Measurements from ENCODE around the gene ADCY3.

DNA sequence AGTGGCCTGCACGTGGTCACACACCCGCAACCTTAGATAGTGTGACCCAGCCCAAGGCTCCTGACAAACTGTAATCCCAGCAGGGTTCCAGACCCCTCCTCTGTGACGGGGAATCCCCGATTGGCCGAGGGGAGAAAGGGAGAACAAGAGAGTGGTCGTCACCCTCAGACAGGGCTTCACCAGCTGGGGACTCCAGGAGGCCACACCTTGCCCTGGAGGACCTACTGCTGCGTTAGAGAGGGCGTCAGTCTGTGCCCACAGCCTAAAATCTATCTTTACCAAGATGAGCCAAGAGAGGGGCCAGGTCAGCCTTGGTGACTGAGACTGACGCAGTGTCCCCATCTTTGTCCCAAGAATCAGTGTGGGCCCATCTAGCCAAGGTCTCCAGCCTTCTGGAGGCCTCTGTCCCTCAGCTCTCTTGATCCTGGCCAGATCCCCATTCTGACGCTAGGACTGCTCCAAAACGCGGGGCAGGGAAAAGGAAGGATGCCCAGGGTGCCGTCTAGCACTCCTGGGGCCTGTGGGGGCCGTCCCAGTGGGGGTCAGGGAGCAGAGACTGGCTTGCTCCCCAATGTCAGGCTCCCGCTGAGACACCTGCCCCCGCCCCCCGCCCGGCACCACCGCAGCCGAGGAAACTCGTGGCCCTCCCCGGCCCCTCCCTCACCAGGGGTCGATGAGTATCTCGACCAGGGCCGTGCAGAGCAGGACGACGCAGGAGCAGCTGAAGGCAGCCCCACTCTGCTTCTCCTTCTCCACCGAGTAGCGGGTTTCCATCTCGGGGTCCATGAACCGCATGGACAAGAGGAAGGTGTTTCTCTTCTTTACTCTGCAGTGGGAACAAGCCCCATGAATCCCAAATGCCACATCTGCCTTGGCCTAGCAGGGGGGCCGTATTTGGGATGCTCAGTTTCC, 86.0 kb downstream of the ADCY3 start:
- TF ChIP-seq, protein P1, sequence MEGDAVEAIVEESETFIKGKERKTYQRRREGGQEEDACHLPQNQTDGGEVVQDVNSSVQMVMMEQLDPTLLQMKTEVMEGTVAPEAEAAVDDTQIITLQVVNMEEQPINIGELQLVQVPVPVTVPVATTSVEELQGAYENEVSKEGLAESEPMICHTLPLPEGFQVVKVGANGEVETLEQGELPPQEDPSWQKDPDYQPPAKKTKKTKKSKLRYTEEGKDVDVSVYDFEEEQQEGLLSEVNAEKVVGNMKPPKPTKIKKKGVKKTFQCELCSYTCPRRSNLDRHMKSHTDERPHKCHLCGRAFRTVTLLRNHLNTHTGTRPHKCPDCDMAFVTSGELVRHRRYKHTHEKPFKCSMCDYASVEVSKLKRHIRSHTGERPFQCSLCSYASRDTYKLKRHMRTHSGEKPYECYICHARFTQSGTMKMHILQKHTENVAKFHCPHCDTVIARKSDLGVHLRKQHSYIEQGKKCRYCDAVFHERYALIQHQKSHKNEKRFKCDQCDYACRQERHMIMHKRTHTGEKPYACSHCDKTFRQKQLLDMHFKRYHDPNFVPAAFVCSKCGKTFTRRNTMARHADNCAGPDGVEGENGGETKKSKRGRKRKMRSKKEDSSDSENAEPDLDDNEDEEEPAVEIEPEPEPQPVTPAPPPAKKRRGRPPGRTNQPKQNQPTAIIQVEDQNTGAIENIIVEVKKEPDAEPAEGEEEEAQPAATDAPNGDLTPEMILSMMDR (IDR thresholded peaks at IDR 0.05): no peak
- no peak for TF ChIP-seq POLR2A (IDR thresholded peaks at IDR 0.05)
